Gastrocnemius medialis (tissue), 4 donors: ENCODE measurements around the gene RPL28. TPM values are rescaled to one million over a fixed set of nuclear protein-coding genes. Genes with fewer than 3 reads are reported as not detected.
A peak's percentile ranks its signal among the peaks of the same experiment; 100 is the strongest.

ENCODE experiments used
- ATAC-seq, 2 donors: fragments of 150-250 bp; one replicate each; pipeline ENCODE4 v1.9.1; 2016
- DNase-seq, 2 donors: peaks; one replicate each; pipeline ENCODE4 v3.0.0-alpha.2; 2019
- H3K27ac ChIP-seq, 4 donors: fragments of 200-600 bp; sonication (generic); 1 replicate in 1 of 4; 2 replicates in 3 of 4; pipeline ENCODE4 v1.5.1; 2016 to 2018; ENCODE audit warnings: mild to moderate bottlenecking in 2 of 4, moderate library complexity in 1 of 4
- H3K27me3 ChIP-seq, 3 donors: fragments of 200-600 bp; sonication (generic) in 2 of 3; 1 replicate in 1 of 3; 2 replicates in 2 of 3; pipeline versions ENCODE4 v1.5.1 to v1.6.0; 2016 to 2019; ENCODE audit warnings: mild to moderate bottlenecking in 1 of 3, moderate library complexity in 1 of 3
- H3K36me3 ChIP-seq, 2 donors: fragments of 200-600 bp; sonication (generic) in 1 of 2; one replicate each; pipeline ENCODE4 v1.5.1; 2017 to 2018
- H3K4me1 ChIP-seq, 2 donors: fragments of 200-600 bp; sonication (generic) in 1 of 2; one replicate each; pipeline ENCODE4 v1.5.1; 2016 to 2017; ENCODE audit warnings: mild to moderate bottlenecking in 2 of 2
- H3K4me3 ChIP-seq, 4 donors: fragments of 200-600 bp; sonication (generic) in 3 of 4; 1 replicate in 1 of 4; 2 replicates in 3 of 4; pipeline ENCODE4 v1.5.1; 2016 to 2019; ENCODE audit warnings: mild to moderate bottlenecking in 2 of 4
- H3K9me3 ChIP-seq, 3 donors: fragments of 200-600 bp; sonication (generic) in 2 of 3; 1 replicate in 1 of 3; 2 replicates in 2 of 3; pipeline ENCODE4 v1.5.1; 2016 to 2019
- CTCF ChIP-seq, 5 experiments: fragments of 450-650 bp in 3 of 5; fragments of 200-600 bp in 2 of 5; sonication (generic) in 2 of 5; IDR thresholded peaks in 4 of 5; conservative IDR thresholded peaks in 1 of 5; 1 replicate in 4 of 5; 2 replicates in 1 of 5; pipeline ENCODE4 v1.5.1; 2016 to 2019; ENCODE audit warnings: antibody characterized with exemption in 5 of 5, mild to moderate bottlenecking in 3 of 5, moderate library complexity in 3 of 5
- POLR2A ChIP-seq, 2 donors: fragments of 450-650 bp; IDR thresholded peaks; one replicate each; pipeline ENCODE4 v1.6.1; 2017; ENCODE audit warnings: antibody characterized with exemption in 2 of 2, mild to moderate bottlenecking in 2 of 2, moderate library complexity in 2 of 2
- in situ Hi-C, 4 donors: fragments of 200-750 bp; cut with MboI; loops; one replicate each; pipeline versions ENCODE4 v1.15.0 to v1.8.0; 2017; ENCODE audit warnings: low sequenced_read_pairs in 4 of 4
- intact Hi-C: fragments of 100-400 bp; cut with DNase I; formaldehyde crosslinking; loops from one replicate; pipeline ENCODE4 v1.15.1; 2023; ENCODE audit warnings: low total_unique reads
- total RNA-seq, 4 donors: library from RNA; depleted of rRNA; stranded (reverse); fragments of >200 nt; gene quantifications; one replicate each; pipeline versions ENCODE4 v1.1.0 to v1.2.3, GENCODE V29; 2016

The RPL28 gene
- total RNA-seq, 4 donors from 2014 or later, result 123 to 278 (median 206) TPM

- Histone ChIP-seq H3K27ac (no peak overlapping the region), H3K4me1 (no peaks in the 10 kb centered on the region), H3K27me3 (peaks cover 48 to 65% (median 59%) of the 10 kb centered on the region in 3 donors), H3K36me3 (no peaks in the 10 kb centered on the region), H3K9me3 (no peaks in the 10 kb centered on the region), H3K4me3 (no peak overlapping the region)
- TF ChIP-seq CTCF (IDR thresholded peaks at IDR 0.05 in 4 of 5, conservative IDR thresholded peaks at IDR 0.05 in 1 of 5), result no peak
- no peak for TF ChIP-seq POLR2A (IDR thresholded peaks at IDR 0.05)
- ATAC-seq (no peak), DNase-seq (no peak)
- in situ Hi-C loops, result no loop called here
- intact Hi-C loops, result no loop called here
Observed at GRCh38 chr19:55368701-55369563, 16.8 kb upstream of the RPL28 start.

GRCh38 chr19:55369653-55370304 lies 16.0 kb upstream of the RPL28 start:
- intact Hi-C loops, result no loop called here
- Histone ChIP-seq H3K36me3 (no peaks in the 10 kb centered on the region), H3K4me3 (peak overlapping the region in 1 of 4 donors; percentile 11), H3K27ac (no peak overlapping the region), H3K9me3 (no peaks in the 10 kb centered on the region), H3K4me1 (no peaks in the 10 kb centered on the region), H3K27me3 (peaks cover 56 to 72% (median 68%) of the 10 kb centered on the region in 3 donors)
- in situ Hi-C loops, result loop anchor here in 1 of 4 donors (10.0 kb wide), 1 partner anchor 295 kb away; no protein-coding TSS in a partner anchor
- DNase-seq, result no peak
- no peak for ATAC-seq
- TF ChIP-seq CTCF (IDR thresholded peaks at IDR 0.05 in 4 of 5, conservative IDR thresholded peaks at IDR 0.05 in 1 of 5), result no peak

GRCh38 chr19:55370305-55370988 lies 15.3 kb upstream of the RPL28 start, which contains the start of gene IL11:
IL11 (minus strand) TSS chr19:55370463; CDS start chr19:55370310, 153 bp downstream.
- Histone ChIP-seq H3K4me3 (peak within 1 kb of the TSS in 1 of 4 donors; percentile 11), H3K27me3 (peaks cover 60 to 75% (median 73%) of the 10 kb centered on the region in 3 donors), H3K27ac (no peak within 1 kb of the TSS), H3K36me3 (no peaks in the 10 kb centered on the region), H3K9me3 (no peaks in the 10 kb centered on the region), H3K4me1 (no peaks in the 10 kb centered on the region)
- intact Hi-C loops (no loop called here), in situ Hi-C loops (loop anchor here in 1 of 4 donors (10.0 kb wide), 1 partner anchor 294 kb away; no protein-coding TSS in a partner anchor)
- DNase-seq, result no peak
- TF ChIP-seq POLR2A (IDR thresholded peaks at IDR 0.05) (no peak), CTCF (IDR thresholded peaks at IDR 0.05 in 4 of 5, conservative IDR thresholded peaks at IDR 0.05 in 1 of 5) (no peak)
- ATAC-seq, result no peak

GRCh38 chr19:55372316-55373081 lies 13.2 kb upstream of the RPL28 start:
- intact Hi-C loops, result no loop called here
- no peaks in the 10 kb centered on the region for H3K36me3 ChIP-seq
- H3K27ac ChIP-seq, result no peak overlapping the region
- TF ChIP-seq POLR2A (IDR thresholded peaks at IDR 0.05), result no peak
- no peak for TF ChIP-seq CTCF (IDR thresholded peaks at IDR 0.05 in 4 of 5, conservative IDR thresholded peaks at IDR 0.05 in 1 of 5)
- H3K27me3 ChIP-seq, result peaks cover 77 to 93% (median 93%) of the 10 kb centered on the region in 3 donors
- in situ Hi-C loops, result loop anchor here in 1 of 4 donors (10.0 kb wide), 1 partner anchor 292 kb away; no protein-coding TSS in a partner anchor
- H3K4me1 ChIP-seq, result no peaks in the 10 kb centered on the region
- H3K4me3 ChIP-seq, result no peak overlapping the region
- H3K9me3 ChIP-seq, result no peaks in the 10 kb centered on the region
- ATAC-seq (no peak), DNase-seq (no peak)
